NCI-H526 (cell line): ENCODE measurements around the gene GALNT14.

Experiments
- DNase-seq, 2 experiments: peaks; one replicate each; lab custom pipeline; 2025; lab: John Stamatoyannopoulos, UW

The GALNT14 gene

DNA sequence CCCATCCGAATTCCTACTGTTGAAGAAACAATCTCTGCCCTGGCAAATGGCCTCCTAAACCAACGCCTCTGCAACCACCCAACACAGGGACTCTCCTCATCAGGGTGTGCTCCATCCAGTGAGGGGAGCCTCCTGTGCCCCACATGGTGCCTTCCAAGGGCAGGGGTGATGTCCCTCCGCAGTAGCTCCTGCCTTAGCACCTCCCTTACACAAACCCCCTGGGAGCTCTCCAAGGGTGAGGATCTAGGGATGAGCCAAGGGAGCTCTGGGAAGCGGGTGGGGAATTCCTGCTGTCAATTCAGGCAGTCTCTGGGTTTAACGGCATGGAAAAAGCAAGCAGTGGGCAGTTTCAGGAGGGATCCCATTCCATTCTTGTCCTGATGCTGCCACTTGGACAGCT, 3.8 kb downstream of the GALNT14 start:
- no peak for DNase-seq

DNA sequence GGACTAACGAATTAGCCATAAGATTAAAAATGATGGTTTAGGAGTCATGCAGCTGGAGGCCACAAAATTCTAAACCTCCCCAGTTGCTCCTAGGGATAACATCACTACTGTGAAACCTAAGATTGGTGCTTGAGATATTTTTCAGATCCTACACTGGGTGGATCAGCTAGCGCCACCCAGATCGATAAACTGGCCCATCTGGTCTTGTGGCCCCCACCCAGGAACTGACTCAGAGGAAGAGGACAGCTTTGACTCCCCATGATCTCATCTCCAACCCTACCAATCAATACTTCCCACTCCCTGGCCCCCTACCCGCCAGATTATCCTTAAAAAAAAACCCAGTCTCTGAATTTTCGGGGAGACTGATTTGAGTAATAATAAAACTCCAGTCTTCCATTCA, 5.5 kb downstream of the GALNT14 start:
- DNase-seq, result no peak

DNA sequence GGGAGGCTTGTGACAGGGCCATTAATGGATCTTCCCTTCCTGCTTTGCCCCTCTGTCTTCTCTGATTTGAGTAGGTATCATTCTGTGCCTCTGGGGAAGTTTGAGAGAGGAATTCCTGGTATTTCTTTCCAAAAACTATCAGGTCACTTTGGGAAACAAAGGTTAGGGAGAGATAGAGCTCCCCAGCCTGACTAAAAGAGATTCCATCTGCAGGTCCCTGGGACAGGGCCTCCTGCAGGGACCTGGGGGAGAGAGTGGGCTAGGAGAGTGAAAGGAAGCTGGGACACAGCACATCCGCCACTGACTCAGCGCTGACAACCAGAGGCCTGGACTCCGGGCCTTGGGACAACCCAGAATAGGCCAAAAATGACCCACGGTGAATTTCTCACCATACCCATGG, 6.4 kb downstream of the GALNT14 start:
- no peak for DNase-seq

DNA sequence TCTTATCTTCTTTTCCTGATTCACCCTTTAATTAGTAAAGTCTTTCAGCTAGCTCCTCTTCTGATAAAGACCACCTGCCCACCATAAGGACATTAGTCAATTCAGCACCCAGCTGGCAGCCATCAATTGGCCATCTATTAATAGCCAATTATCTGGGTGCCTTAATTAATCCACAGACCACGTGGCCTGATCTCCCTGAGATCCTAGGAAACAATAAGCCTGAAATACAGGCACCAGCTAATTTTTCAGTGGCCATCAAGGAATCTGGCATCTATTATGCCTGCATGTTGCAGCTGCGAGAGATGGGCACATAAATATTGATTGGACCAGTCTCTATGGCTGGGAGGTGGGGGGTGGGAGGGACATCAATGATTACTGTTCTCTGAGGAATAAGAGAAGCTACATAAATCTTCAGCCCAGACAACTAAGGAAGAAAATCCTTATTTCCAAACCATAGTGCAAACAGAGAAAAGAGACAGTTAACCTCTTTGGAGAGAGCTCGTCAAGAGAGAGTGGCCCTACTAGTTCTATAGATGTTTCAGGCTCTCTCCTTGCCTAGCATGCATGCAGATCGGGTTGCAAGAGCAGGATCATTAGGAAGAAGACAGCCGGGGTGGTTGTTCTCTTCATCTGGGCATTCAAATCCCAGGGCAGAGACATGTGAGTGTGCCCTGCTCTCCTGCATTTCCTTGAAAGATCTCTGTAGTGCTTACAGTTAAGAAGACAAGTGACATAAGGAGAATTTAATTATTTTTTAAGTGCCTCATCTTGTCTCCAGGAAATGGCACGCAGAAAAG, 8.7 kb downstream of the GALNT14 start:
- DNase-seq, result peak in 1 of 2 experiments; percentile 15

DNA sequence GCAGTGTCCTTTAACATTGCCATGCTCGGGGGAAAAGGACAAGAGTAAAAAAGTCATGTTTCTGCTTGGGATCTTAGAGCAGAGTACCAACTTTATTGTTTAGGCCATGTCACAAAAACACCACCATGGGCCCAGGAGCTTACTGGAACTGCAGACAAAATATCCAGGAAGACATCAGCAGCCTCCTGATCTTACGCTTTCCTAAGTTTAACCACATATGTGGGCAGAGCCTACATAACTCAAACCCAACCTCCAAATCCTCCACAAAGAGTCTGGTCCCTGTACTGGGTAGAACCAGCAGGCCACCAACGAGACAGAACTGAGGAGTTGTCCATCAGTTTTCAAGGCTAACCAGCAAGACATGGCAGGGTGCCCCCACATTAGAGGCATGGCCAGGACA, 10.3 kb downstream of the GALNT14 start:
- no peak for DNase-seq

DNA sequence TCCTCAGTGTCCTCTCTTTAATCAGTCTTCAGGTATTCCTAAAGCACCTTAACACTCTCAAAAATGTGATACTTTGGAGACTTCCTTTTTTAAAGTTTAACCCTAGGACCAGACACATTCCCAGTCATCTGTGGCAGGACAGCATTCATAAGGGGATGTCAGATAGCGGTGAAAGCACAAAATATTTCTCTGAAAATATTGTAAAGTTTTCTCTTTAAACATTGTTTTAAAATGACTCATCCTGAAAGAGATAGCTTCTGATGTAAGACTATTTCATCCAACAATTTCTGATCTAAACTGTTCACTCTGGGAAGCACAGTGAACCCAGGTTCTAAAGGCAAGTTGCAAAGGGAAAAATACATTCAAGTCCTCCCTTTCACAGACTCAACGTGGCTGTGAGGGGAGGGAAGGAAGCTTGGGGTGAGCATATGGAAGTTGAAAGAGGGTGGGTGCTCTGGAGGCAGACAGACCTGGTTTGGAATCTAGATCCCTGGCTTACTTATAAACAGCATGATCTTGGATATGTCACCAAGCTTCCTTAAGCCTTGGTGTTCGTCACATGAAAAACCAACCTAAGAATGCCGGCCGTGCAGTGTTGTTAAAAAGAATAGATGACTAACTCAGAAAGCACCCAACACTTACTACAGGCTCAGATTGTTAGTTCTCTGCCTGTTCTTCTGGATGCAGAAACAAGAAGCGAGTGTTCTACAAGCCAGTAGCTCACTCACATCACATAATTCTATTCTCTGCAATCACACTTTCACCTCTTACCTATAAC, 12.1 kb downstream of the GALNT14 start:
- no peak for DNase-seq

DNA sequence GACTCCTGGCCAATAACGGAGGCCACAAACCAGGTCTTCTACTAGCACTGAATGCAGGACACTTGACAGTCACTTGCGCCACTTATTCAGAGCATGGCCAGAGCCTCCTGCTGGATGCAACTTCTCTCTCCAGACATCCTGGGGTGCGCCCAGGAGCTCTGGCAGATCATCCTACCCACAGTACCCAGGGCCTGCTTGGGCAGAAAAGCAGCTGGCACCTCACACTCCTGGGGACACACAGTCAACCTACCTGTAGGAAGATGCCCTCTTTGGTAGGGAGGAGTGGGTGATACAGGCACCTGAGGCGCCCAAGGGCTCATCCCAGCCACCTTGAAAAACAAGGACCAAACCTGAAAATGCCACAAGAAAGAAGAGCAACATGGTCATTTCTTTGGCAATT, 13.3 kb downstream of the GALNT14 start:
- DNase-seq, result no peak

DNA sequence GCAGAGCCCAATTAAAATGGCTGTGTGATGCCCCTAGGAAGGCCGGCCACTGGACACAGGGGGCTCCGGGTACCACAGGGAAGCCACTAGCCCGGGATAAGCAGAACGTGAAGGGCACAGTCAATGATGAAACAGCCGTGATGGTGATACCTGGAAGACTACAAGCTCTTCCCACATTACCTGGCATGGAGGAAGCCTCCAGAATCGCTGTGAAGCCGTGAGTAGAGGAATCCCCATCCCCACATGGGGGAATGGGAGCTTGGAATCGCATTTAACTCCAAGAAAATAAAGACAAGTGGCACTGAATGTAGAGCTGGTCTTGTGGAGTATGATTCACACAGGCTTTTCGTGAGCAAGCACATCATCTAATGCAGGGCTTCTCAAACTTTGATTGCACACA, 16.1 kb downstream of the GALNT14 start:
- DNase-seq, result no peak

DNA sequence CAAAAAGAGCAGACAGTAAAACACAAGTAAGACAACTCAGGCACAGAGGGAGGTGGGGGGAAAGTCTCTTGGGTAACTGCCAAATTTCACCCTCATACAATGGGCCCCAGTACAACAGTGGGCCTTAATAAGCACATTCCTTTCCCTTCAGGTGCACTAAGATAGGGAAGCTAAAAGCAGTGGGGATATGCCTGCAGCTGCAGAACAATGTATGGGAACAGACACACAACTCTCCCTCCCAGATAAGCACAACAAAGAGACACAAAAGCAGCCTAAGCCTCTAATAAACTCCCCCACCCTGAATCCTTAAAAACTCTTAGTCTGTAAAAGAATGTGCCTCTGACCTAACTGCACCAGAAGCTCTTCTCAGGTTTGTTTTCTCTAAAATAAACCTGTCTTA, 24.5 kb downstream of the GALNT14 start:
- DNase-seq, result no peak

DNA sequence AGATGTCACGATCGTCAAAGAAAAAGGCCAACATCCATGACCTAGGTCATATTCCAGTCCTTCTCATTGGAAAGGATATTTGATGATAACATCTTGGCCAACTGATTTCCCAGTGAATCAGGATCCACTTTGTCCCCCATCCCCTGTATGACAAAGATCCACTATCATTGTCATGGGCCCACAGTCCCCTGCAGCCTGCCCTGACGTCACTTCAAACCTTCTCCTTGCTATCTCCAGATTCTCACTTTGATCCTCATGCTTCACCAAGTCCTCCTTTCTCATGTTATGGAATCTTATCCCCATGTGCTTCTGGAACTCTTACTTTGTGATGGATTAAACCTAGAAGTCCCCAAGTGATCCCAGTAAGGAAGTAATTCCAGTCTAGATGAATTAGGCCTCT, 25.7 kb downstream of the GALNT14 start:
- DNase-seq, result no peak

DNA sequence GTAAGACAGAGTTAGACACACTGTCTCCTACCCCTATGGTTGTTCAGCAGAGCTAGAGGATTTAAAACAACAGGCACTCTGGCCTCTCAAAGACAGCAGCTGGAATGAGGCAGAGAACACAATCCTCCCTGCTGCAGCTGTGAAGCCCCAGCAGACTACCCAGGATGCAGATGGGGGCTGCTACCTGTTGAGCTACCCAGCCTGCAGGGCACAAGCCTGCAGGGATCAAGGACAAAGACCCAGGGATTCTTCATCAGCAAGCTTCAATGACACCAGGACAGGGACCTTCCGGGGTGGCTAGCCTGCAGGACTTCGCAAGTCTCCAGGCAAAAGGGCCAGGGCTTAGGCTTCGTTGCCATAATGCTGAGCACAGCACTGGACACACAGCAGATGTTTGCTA, 27.2 kb downstream of the GALNT14 start:
- DNase-seq, result no peak

DNA sequence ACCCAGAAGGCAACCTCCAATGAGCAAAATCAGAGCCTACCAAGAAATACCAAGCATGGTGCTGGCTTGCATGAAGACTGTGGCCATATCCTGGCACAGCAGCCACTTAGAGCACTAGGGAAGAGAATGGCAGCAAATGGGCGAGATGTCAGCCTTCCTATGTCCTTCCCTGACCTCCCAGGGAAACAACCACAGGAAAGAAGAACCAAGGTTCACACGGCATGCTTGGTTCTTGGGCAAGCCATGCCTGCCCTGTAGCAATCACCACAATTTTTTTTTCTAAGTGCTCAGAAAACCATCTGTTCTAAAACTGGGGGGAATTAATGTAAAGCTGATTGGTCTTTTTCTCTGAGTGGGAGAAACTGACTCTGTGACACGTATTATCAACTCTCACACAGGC, 27.8 kb downstream of the GALNT14 start:
- DNase-seq, result no peak

DNA sequence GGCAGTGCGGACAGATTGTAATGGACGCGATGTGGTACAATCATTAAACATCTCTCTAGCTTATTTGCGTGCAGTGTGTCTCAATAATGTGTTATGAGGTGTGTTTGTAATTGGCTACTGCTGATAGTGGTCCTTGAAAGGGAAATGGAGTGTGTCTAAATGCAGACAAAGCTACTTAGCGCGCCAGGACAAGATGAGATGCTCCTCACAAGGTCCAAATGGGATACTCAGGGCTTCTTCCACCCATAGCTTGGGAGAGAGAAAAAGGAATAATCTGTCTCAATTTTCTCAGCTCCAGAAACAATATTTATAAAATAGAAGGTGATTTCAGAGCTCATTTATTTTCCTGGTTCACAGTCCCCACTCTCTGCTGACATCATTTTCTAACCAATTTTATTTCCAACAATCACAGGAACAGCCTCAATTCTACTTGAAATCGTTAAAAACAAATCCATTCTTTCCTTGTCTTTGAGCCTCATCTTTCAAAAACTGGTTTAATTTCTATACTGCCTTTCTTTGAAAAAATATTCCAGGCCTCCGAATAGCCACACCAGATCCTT, 28.5 kb downstream of the GALNT14 start:
- DNase-seq, result no peak

DNA sequence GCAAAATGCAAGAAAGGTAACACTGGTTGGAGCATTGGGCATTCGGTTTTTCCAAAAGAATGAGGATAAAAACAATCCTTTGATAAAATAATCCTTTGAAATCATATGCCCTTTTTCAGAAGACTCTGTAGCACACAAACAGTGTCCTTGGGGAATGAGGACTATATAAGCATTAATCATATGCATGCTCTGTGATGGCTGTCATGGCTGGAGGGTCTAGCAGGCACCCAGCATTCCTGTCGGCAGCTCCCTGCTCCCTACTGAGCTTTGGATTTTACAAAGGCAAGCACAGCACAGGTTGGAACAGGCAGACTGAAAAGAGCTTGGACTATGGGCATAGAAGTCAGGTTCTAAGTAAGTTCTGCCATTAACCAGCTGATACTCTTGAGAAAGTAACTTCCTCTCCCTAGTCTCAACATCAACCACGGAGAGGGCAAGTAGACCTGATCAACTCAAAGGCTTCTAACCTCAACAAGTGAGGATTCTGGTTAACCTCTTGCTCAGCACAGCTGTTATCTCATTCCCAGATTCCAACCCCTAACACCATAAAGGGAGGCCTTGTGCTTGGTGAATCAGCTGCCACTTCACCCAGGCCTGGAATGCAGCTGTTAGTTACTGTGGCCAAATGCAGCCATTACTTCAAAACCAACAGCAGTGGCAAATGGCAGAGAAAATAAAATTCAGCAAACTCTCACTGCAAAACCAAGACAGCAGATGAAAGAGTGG, 29.5 kb downstream of the GALNT14 start:
- no peak for DNase-seq

DNA sequence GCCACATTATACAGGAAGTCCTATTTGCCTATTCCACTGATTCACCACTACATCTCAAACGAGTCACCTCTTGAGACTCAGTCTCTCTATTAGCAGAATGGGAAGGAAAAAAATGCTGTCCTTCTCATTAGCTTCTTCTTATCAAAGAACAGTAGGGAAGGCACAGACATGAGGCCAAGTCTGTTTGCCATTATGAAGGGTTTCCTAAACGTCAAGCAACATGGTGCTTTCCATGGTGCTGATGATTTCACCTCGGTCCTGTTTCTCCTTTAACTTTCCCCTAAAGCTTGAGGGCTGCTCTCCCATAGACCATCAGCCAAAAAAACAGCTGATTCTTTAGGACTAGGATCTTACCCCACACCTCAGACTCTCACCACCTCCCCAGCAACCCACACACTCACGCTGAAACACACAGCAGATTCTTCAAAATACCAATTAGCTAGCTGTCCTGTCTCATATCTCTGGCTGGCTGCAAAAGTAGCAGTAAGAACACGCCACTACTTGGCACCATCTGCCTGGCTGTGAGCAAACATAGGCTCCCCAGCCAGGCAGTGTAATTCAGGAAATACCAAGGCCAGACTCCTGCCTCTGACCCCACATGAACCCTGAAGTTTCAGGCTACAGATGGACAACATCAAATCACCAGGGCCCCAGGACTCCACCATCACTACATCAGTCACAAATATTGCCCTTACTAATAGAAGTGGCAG, 30.5 kb downstream of the GALNT14 start:
- DNase-seq, result no peak

DNA sequence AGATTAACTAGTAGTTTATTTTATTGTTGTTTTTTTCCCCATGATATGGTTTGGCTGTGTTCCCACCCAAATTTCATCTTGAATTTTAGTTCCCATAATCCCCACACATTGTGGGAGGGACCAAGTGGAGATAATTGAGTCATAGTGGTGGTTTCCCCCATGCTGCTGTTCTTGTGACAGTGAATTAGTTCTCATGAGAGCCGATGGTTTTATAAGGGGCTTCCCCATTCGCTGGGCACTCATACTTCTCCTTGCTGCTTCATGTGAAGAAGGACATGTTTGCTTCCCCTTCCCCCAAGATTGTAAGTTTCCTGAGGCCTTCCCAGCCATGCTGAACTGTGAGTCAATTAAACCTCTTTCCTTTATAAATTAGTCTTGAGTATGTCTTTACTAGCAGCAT, 36.5 kb downstream of the GALNT14 start:
- DNase-seq, result no peak

DNA sequence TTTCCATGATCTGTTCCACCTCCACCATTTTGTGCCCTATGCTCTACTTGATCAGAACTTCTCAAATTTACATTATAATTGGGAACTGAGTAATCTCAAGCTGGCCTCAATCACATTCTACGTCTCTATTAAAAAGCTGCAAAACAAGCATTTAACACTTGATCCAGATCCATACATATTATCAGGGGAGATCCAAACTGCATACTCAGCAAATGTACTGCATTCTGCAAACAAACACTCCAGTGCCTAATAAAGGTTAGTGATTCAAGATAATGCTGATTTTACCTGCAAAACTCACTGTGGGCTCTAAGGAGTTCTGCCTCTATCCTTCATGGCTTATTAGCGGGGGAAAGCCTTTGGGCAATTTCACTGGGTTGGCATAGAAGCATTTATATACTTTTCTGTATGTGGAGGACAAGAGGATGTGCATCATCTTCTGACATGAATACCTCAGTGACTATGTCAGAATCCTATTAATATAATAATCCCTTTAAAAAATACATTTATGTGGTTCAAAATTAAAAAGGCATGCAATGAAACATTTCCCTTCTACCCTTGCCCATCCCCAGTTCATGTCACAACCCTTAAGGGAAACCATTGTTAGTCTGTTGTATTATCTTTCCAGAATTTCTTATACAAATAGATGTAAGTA, 40.2 kb downstream of the GALNT14 start:
- no peak for DNase-seq

DNA sequence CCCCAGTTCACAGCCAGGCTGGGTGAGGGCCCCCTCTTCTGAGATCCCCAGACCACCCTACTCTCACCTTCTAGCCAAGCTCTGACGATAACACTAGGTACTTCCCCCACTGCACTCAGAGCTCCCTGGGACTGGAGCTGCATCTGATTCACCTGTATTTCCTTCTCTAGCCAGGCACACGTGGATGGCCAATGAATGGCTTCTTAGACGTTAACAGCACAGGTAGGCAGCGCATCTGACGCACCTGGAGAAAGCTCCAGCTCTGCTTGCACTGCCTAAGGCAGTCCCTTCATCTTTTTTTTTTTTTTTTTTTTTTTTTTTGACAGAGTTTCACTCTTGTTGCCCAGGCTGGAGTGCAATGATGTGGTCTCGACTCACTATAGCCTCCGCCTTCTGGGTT, 48.1 kb downstream of the GALNT14 start:
- DNase-seq, result no peak

DNA sequence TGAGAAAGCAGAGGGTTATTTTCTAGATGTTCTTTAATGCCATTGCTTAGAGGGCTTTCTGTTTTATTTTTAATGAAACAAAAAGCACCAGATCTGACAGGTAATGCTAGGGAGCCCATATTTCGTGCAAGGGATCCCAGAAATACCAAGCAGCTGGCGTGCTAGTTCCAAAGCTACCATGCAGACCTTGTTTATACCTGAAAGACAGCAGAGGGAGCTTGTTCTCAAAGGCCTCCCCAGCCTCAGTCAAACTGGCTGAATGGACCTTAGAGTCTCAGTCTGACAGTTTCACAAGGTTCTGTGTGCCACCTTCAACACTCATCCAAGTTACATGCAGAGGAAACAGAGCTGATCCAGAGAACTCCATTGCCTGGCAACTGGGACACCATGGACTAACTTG, 48.6 kb downstream of the GALNT14 start:
- DNase-seq, result no peak

DNA sequence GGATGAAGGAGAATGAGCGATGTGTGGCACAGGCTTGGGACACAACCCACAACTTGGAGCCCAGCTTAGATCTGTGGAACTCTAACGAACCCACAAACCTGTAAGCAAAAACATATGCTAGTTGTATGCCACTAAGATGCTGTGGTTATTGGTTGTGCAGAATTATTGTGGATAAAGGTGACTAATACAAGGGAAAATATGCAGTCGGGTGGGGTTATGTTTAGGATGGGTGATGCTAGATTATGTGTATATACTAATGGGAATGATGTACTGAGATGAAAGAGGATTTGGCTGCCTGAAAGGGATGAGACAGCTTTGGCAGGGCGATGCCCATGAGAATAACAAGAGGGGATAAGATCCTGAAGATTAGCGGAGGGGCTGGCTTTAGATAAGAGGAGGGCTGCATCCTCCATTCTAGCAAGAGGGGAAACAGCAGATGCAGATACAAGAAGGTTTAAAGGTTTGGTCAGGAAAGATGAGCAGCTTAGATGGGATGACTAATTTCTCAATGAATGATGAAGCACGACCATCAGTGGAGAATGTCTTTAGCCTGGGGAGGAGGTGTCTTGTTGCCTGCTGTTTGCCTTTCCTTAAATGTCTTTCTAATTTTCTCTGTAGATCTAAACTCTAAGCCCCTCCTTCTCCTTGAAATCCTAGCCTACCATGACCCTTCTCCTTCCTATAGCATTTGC, 49.6 kb downstream of the GALNT14 start:
- DNase-seq, result no peak

DNA sequence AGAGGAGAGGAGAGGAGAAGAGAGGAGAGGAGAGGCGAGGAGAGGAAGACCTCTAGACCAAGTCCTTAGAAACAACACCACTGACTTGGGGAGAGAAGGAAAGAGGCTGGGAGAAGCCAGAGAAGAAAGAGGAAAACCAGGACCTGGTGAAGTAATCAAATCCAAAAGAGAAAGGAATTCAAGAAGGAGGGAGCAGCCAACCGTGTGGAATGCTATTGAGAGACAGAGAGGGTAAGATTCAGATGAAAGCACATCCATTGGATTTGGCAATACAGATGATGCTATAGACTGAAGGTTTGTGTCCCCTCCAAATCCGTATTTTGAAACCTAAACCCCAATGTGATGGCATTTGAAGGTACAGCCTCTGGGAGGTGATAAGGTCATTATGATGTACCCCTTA, 50.7 kb downstream of the GALNT14 start:
- no peak for DNase-seq
